IMR-90 (cell line): ENCODE measurements around the gene SPATS2L. TPM values are rescaled to one million over a fixed set of nuclear protein-coding genes. Genes with fewer than 3 reads are reported as not detected.

Experiments used
- ATAC-seq: fragments of 200-7000 bp; cut with Tn5 transposase; 2 replicates; pipeline ENCODE4 v1.9.1; 2020; ENCODE audit warnings: low read depth, mild to moderate bottlenecking, moderate library complexity
- BruUV-seq: library from RNA; stranded (reverse); fragments of 400-500 nt; replicated peaks from 2 replicates; lab custom pipeline; 2021; lab: Mats Ljungman, UMichigan
- CTCF ChIA-PET: fragments of 300-600 bp; formaldehyde crosslinking; extraction: SDS; loops from one replicate; lab custom pipeline; 2021; ENCODE audit warnings: antibody characterized with exemption; lab: Yijun Ruan, JAX
- POLR2A ChIA-PET: fragments of 300-600 bp; sonication (Branson Sonifier 250); formaldehyde crosslinking; loops from one replicate; lab custom pipeline; 2022; ENCODE audit warnings: antibody characterized with exemption; ENCODE audit not compliant: unreplicated experiment; lab: Charles Lee
- DNase-seq: peaks from one replicate; pipeline ENCODE4 v3.0.0; 2013
- H2AFZ ChIP-seq: replicated peaks from 2 replicates; pipeline ENCODE3; 2013; ENCODE audit warnings: low read length, mild to moderate bottlenecking; ENCODE audit not compliant: poor library complexity
- H2AK5ac ChIP-seq: 2 replicates; pipeline ENCODE4 v1.6.1; 2013; ENCODE audit warnings: low read depth, low read length, inconsistent platforms
- H2AK9ac ChIP-seq: replicated peaks from 2 replicates; pipeline ENCODE3; 2013; ENCODE audit warnings: mild to moderate bottlenecking, low read depth, low read length, moderate library complexity; ENCODE audit not compliant: poor library complexity
- H2BK120ac ChIP-seq: 2 replicates; pipeline ENCODE4 v1.6.1; 2013; ENCODE audit warnings: low read depth, low read length, inconsistent platforms
- H2BK15ac ChIP-seq: 3 replicates; pipeline ENCODE4 v1.6.1; 2013; ENCODE audit warnings: low read depth, low read length, inconsistent platforms
- H2BK20ac ChIP-seq: 2 replicates; pipeline ENCODE4 v1.6.1; 2013; ENCODE audit warnings: low read depth, mild to moderate bottlenecking, inconsistent platforms, low read length, moderate library complexity
- H2BK5ac ChIP-seq: 2 replicates; pipeline ENCODE4 v1.6.1; 2013; ENCODE audit warnings: mild to moderate bottlenecking, low read depth, low read length, inconsistent platforms; ENCODE audit not compliant: poor library complexity, severe bottlenecking
- H3K14ac ChIP-seq: replicated peaks from 2 replicates; pipeline ENCODE4 v1.6.1; 2013; ENCODE audit warnings: low read depth, low read length, inconsistent platforms
- H3K18ac ChIP-seq: 2 replicates; pipeline ENCODE4 v1.6.1; 2013; ENCODE audit warnings: low read depth, low read length, control low read depth
- H3K23ac ChIP-seq: 2 replicates; pipeline ENCODE4 v1.6.1; 2013; ENCODE audit warnings: low read depth, low read length, inconsistent platforms
- H3K27ac ChIP-seq: 2 replicates; pipeline ENCODE4 v1.5.1; 2013; ENCODE audit warnings: mild to moderate bottlenecking, control low read depth, low read length; ENCODE audit not compliant: insufficient read depth
- H3K27me3 ChIP-seq: 2 replicates; pipeline ENCODE4 v1.6.1; 2013; ENCODE audit warnings: low read length; ENCODE audit not compliant: control insufficient read depth, insufficient read depth
- H3K36me3 ChIP-seq: 2 replicates; pipeline ENCODE4 v1.6.1; 2013; ENCODE audit warnings: low read length, mixed read lengths; ENCODE audit not compliant: control insufficient read depth, insufficient read depth
- H3K4ac ChIP-seq: 2 replicates; pipeline ENCODE4 v1.6.1; 2013; ENCODE audit warnings: low read depth, low read length, inconsistent platforms
- H3K4me1 ChIP-seq: 2 replicates; pipeline ENCODE4 v1.6.1; 2013; ENCODE audit warnings: low read length, mixed read lengths; ENCODE audit not compliant: control insufficient read depth, insufficient read depth
- H3K4me2 ChIP-seq: 2 replicates; pipeline ENCODE4 v1.6.1; 2013; ENCODE audit warnings: low read depth, mild to moderate bottlenecking, control low read depth, low read length, moderate library complexity
- H3K4me3 ChIP-seq: 2 replicates; pipeline ENCODE4 v1.5.1; 2013; ENCODE audit warnings: low read depth, mild to moderate bottlenecking, control low read depth, low read length, moderate library complexity; ENCODE audit not compliant: insufficient read depth
- H3K56ac ChIP-seq: 2 replicates; pipeline ENCODE4 v1.6.1; 2013; ENCODE audit warnings: low read length, inconsistent platforms; ENCODE audit not compliant: insufficient read depth; ENCODE audit errors: extremely low read depth
- H3K79me1 ChIP-seq, 2 experiments: 2 replicates each; pipeline ENCODE4 v1.6.1; 2013; ENCODE audit warnings: low read length in 2 of 2, inconsistent platforms in 1 of 2, low read depth in 1 of 2
- H3K9ac ChIP-seq: 2 replicates; pipeline ENCODE4 v1.6.1; 2013; ENCODE audit warnings: low read depth, low read length, control low read depth
- H3K9me1 ChIP-seq: 2 replicates; pipeline ENCODE4 v1.6.1; 2013; ENCODE audit warnings: low read length, inconsistent platforms; ENCODE audit not compliant: insufficient read depth
- H3K9me3 ChIP-seq: 2 replicates; pipeline ENCODE4 v1.6.1; 2013; ENCODE audit warnings: low read length; ENCODE audit not compliant: control insufficient read depth, insufficient read depth
- H4K20me1 ChIP-seq: 2 replicates; pipeline ENCODE4 v1.6.1; 2013; ENCODE audit warnings: low read length, inconsistent platforms; ENCODE audit not compliant: insufficient read depth
- H4K5ac ChIP-seq: 2 replicates; pipeline ENCODE4 v1.6.1; 2013; ENCODE audit warnings: mild to moderate bottlenecking, low read depth, low read length, control low read depth
- H4K8ac ChIP-seq, 2 experiments: 2 replicates each; pipeline ENCODE4 v1.6.1; 2013; ENCODE audit warnings: low read depth in 2 of 2, low read length in 2 of 2, control low read depth in 1 of 2, inconsistent platforms in 1 of 2
- H4K91ac ChIP-seq: 2 replicates; pipeline ENCODE4 v1.6.1; 2013; ENCODE audit warnings: low read depth, low read length, inconsistent platforms; ENCODE audit not compliant: insufficient read depth
- CHD1 ChIP-seq: IDR thresholded peaks from 2 replicates; pipeline ENCODE4 v1.6.1; 2012; ENCODE audit warnings: low read depth, low read length, improper control_type of control experiment
- CTCF ChIP-seq: conservative IDR thresholded peaks from 2 replicates; pipeline ENCODE4 v1.5.1; 2012; ENCODE audit warnings: mild to moderate bottlenecking, low read depth, low read length, improper control_type of control experiment
- MXI1 ChIP-seq: IDR thresholded peaks from 2 replicates; pipeline ENCODE4 v1.6.1; 2012; ENCODE audit warnings: low read depth, mild to moderate bottlenecking, low read length, moderate library complexity, borderline replicate concordance
- WGBS, 2 experiments: methylation state at CpG; one replicate each; pipeline versions ENCODE4 v1.1.5 to v1.1.7; 2013; ENCODE audit warnings: missing lambda C conversion rate in 2 of 2; ENCODE audit not compliant: insufficient read length in 1 of 2; ENCODE audit errors: extremely low coverage in 2 of 2; 5-methylcytosine and 5-hydroxymethylcytosine counted together
- dilution Hi-C: fragments of 300-500 bp; cut with HindIII; formaldehyde crosslinking; loops from one replicate; pipeline ENCODE4 v1.14.3; 2018; ENCODE audit warnings: low sequenced_read_pairs; ENCODE audit not compliant: unreplicated experiment
- in situ Hi-C: fragments of 300-500 bp; cut with MboI; formaldehyde crosslinking; loops from 3 replicates; pipeline ENCODE4 v1.14.3; 2019; ENCODE audit warnings: low sequenced_read_pairs, inconsistent platforms, mixed read lengths
- intact Hi-C: fragments of 100-400 bp; cut with micrococcal nuclease; formaldehyde crosslinking; loops from 2 replicates; pipeline ENCODE4 v1.10.0; 2022
- polyA plus RNA-seq, 3 experiments: library from polyadenylated mRNA; depleted of rRNA; stranded (reverse); fragments of >200 nt; gene quantifications; 2 replicates each; pipeline ENCODE4 v1.2.3, GENCODE V29; 2012; ENCODE audit warnings: low replicate concordance in 1 of 3
- total RNA-seq: library from RNA; depleted of rRNA; stranded (reverse); fragments of >200 nt; gene quantifications from 2 replicates; pipeline ENCODE4 v1.2.3, GENCODE V29; 2012

Gene SPATS2L
- total and polyA plus RNA-seq, 2 of the 4 experiments (the other 2 are of a cell fraction) = 118 to 155 TPM

- H3K27ac ChIP-seq = no peak overlapping the region
- in situ Hi-C loops (no loop called here), intact Hi-C loops (no loop called here), dilution Hi-C loops (no loop called here)
- peaks cover 15% of the 10 kb centered on the region for H3K4me1 ChIP-seq
- no peak for DNase-seq
- H3K27me3 ChIP-seq = no peaks in the 10 kb centered on the region
- H4K5ac ChIP-seq = no peak overlapping the region
- CTCF ChIA-PET = no interaction called here
- BruUV-seq = no TSS peak
- 88% methylated on average over 1 of the region's 1 CpG; no CpG with 5 or more reads in 1 of the 2 experiments for WGBS, 2 experiments
- H3K9ac ChIP-seq = no peak overlapping the region
- H3K14ac ChIP-seq = no peak overlapping the region
- peaks cover 3% of the 10 kb centered on the region for H3K36me3 ChIP-seq
- ATAC-seq = no peak
- H3K4ac ChIP-seq = no peak overlapping the region
- H2AK9ac ChIP-seq = no peak overlapping the region
- TF ChIP-seq CHD1 = no peak
- no peak for TF ChIP-seq MXI1
- TF ChIP-seq CTCF = no peak
- H4K20me1 ChIP-seq = peaks cover 74% of the 10 kb centered on the region
- no peaks in the 10 kb centered on the region for H3K9me3 ChIP-seq
- no peak overlapping the region for H3K23ac ChIP-seq
- peaks cover 24 to 51% of the 10 kb centered on the region in 2 experiments for H3K79me1 ChIP-seq
- H2BK15ac ChIP-seq = no peak overlapping the region
- no peak overlapping the region for H2BK20ac ChIP-seq
- H4K91ac ChIP-seq = no peak overlapping the region
- no peak overlapping the region for H2BK5ac ChIP-seq
- no peak overlapping the region; the same call in 1 of the 2 replicates for H2AK5ac ChIP-seq
- no peak overlapping the region for H3K56ac ChIP-seq
- no peak overlapping the region for H3K4me3 ChIP-seq
- H2BK120ac ChIP-seq = no peak overlapping the region
- no peak overlapping the region for H3K18ac ChIP-seq
- H4K8ac ChIP-seq = no peak overlapping the region
- no peak overlapping the region for H2AFZ ChIP-seq
- POLR2A ChIA-PET = no interaction called here
- H3K4me2 ChIP-seq = no peak overlapping the region
- H3K9me1 ChIP-seq = peaks cover 13% of the 10 kb centered on the region
These were observed 17.9 kb downstream of the SPATS2L start for GRCh38 chr2:200324362-200324761.
